ENCODE data around the gene DUSP10. TPM values are rescaled to one million over a fixed set of nuclear protein-coding genes. Genes with fewer than 3 reads are reported as not detected.

The DUSP10 gene
- total RNA-seq, 1 donor from 2014 or later, result 4.7 TPM

DNA sequence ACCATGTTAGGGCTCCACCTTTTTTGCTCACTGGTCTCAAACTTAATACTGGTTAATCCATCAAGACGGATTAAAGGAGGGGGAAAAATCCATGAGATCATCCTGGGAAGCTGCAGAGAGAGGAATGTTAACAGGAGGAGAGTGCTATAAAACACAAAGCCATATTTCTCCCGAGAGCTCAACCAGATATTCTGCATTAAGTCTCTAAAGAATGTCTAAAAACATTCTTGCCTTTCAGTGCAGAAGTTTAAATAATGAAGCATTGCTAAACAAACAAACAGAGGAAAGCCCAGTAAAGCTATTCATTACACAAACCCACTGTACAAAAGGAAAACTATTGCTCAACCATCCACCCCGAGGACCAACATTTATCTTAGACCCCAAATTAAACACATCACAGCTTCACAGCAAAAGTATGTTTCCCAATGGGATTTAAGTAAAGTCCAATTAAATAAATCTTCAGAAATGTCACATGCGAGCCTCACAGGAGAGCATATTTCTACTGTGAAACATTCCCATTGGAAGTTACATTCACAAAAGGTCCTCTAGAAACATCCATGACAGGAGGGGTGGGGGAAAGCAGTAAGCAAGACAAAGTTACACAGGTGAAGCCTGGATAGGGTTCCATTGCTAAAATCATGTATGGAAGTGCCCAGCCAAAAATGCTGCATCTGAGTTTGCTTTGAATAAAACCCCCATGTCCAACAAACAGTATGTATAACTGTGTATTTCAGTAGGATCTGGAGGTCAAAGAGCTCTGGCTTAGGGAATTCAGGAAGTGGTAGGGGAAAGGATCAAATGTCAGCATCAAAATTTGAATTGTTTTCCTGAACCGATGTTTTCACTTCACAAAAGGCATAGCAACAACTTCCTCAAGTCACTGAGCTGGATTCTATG, 23.3 kb downstream of the DUSP10 start:
- Histone ChIP-seq H3K4me1 (peaks cover 22% of the 10 kb centered on the region), H3K36me3 (no peaks in the 10 kb centered on the region), H3K9me3 (no peaks in the 10 kb centered on the region), H3K4me3 (no peak overlapping the region), H3K27ac (peak overlapping the region; percentile 54), H3K27me3 (no peaks in the 10 kb centered on the region)
- intact Hi-C loops (cut with DNase I), result no loop called here
- TF ChIP-seq POLR2AphosphoS5 (IDR thresholded peaks at IDR 0.05; ENCODE audit: insufficient read depth in 1 of 2, low read depth in 1 of 2), result peak in 1 of 2 donors; percentile 24
- TF ChIP-seq POLR2A (IDR thresholded peaks at IDR 0.05), result no peak
- no peak for DNase-seq (ENCODE audit: extremely low spot score in 2 of 2)

DNA sequence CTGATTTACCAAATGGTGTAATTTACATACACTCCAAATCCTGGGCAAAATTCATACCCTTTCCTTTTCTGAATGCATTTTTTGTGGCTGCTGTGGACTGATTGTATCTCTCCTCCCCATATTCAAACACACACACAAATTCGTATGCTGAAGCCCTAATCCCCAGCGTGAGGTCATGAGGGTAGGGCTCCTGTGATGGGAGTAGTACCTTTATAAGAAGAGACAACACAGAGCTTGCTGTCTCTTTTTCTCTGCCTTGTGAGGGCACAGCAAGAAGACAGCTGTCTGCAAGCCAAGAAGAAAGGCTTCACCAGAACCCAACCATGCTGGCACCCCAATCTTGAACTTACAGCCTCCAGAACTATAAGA, 24.4 kb downstream of the DUSP10 start:
- peak overlapping the region; percentile 54 for H3K27ac ChIP-seq
- no peak for DNase-seq (ENCODE audit: extremely low spot score in 2 of 2)
- TF ChIP-seq POLR2AphosphoS5 (IDR thresholded peaks at IDR 0.05; ENCODE audit: insufficient read depth in 1 of 2, low read depth in 1 of 2) (no peak), POLR2A (IDR thresholded peaks at IDR 0.05) (no peak)
- TF ChIP-seq, protein P1, sequence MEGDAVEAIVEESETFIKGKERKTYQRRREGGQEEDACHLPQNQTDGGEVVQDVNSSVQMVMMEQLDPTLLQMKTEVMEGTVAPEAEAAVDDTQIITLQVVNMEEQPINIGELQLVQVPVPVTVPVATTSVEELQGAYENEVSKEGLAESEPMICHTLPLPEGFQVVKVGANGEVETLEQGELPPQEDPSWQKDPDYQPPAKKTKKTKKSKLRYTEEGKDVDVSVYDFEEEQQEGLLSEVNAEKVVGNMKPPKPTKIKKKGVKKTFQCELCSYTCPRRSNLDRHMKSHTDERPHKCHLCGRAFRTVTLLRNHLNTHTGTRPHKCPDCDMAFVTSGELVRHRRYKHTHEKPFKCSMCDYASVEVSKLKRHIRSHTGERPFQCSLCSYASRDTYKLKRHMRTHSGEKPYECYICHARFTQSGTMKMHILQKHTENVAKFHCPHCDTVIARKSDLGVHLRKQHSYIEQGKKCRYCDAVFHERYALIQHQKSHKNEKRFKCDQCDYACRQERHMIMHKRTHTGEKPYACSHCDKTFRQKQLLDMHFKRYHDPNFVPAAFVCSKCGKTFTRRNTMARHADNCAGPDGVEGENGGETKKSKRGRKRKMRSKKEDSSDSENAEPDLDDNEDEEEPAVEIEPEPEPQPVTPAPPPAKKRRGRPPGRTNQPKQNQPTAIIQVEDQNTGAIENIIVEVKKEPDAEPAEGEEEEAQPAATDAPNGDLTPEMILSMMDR (IDR thresholded peaks at IDR 0.05), result no peak
- H3K9me3 ChIP-seq, result no peaks in the 10 kb centered on the region
- no peaks in the 10 kb centered on the region for H3K27me3 ChIP-seq
- intact Hi-C loops (cut with DNase I), result no loop called here
- H3K4me1 ChIP-seq, result peaks cover 22% of the 10 kb centered on the region
- H3K4me3 ChIP-seq, result no peak overlapping the region
- H3K36me3 ChIP-seq, result no peaks in the 10 kb centered on the region

DNA sequence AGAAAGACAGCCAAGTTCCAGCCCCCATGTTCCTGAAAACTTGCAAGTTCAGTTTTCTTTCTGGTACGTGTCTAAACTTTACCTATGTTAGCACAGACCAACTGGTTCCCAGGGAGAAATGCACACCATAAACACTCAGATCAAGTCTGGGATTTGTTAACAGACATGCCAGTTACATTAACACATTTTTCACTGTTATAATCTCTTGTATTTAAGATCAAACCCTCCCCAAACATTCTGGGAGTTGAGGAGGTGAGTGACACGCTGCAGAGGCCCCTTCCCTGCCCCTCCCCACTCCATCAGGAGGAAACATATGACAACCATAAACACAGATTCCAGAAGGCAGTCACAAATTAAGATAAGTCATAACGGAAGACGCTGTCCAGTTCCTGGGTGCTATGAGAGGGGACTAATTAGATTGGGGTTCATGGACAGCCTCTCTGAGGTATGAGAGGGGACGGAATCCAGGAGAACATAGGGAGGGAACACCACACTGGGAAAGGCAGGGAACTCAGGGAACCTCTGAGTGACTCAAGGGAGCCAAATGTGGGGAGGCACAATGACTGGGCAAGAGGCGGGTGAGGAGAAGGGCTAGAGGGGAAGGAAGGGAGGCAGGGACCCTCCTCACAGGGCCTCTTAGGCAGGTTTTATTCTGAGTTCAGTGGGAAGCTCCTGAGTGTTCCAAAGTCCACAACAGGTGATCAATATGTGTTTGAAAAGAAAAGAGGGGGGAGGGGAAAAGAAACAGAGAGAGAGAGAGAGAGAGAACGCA, 25.0 kb downstream of the DUSP10 start:
- H3K27ac ChIP-seq, result peak overlapping the region; percentile 27
- no peaks in the 10 kb centered on the region for H3K27me3 ChIP-seq
- intact Hi-C loops (cut with DNase I), result no loop called here
- DNase-seq (ENCODE audit: extremely low spot score in 2 of 2), result no peak
- TF ChIP-seq POLR2A (IDR thresholded peaks at IDR 0.05) (no peak), POLR2AphosphoS5 (IDR thresholded peaks at IDR 0.05; ENCODE audit: insufficient read depth in 1 of 2, low read depth in 1 of 2) (no peak)
- TF ChIP-seq, protein P1 (IDR thresholded peaks at IDR 0.05), result no peak
- H3K9me3 ChIP-seq, result no peaks in the 10 kb centered on the region
- no peak overlapping the region for H3K4me3 ChIP-seq
- no peaks in the 10 kb centered on the region for H3K36me3 ChIP-seq
- H3K4me1 ChIP-seq, result peaks cover 22% of the 10 kb centered on the region

DNA sequence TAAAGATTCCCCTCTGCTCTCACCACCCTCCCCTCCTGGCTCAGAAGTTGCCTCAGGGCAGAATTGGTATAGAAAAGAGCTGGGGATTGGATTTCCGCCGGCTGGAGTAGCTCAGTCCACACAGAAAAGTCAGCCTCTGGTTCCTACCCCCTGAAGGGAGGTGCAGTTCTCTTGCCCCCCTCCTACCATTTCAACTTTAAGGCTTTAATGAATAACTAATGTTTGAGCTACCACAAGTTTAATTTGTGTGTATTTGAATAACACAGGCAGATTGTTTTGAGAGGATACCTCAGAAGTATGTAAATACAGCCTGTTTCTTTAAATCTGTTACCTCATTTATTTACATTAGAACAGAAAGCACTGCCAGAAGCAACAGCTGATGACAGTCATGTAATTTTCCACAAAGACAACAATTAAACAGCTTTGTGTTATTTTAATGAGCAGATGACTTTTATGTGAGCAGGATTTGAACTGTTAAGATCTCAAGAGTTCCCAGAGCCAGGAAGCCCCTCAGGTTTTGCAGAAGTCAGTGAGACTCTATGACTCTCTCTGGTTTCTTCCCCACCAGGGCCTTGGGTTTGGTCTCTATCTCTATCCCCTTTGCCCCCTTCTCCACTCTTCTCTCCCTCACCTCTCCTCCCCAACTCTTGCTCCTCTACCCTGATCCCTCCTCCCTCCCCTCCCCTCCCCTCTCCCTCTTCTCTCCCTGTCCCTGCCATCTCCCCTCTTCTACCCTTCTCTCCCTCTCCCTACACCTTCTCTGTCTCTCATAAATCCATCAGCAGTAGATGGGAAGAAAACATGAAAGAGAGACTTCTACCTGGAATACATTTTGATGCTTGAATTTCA, 26.3 kb downstream of the DUSP10 start:
- Histone ChIP-seq H3K36me3 (no peaks in the 10 kb centered on the region), H3K4me3 (no peak overlapping the region), H3K4me1 (peaks cover 22% of the 10 kb centered on the region), H3K27me3 (no peaks in the 10 kb centered on the region), H3K27ac (peak overlapping the region; percentile 27), H3K9me3 (no peaks in the 10 kb centered on the region)
- intact Hi-C loops (cut with DNase I), result no loop called here
- DNase-seq (ENCODE audit: extremely low spot score in 2 of 2), result no peak
- TF ChIP-seq POLR2AphosphoS5 (IDR thresholded peaks at IDR 0.05; ENCODE audit: insufficient read depth in 1 of 2, low read depth in 1 of 2), result no peak

DNA sequence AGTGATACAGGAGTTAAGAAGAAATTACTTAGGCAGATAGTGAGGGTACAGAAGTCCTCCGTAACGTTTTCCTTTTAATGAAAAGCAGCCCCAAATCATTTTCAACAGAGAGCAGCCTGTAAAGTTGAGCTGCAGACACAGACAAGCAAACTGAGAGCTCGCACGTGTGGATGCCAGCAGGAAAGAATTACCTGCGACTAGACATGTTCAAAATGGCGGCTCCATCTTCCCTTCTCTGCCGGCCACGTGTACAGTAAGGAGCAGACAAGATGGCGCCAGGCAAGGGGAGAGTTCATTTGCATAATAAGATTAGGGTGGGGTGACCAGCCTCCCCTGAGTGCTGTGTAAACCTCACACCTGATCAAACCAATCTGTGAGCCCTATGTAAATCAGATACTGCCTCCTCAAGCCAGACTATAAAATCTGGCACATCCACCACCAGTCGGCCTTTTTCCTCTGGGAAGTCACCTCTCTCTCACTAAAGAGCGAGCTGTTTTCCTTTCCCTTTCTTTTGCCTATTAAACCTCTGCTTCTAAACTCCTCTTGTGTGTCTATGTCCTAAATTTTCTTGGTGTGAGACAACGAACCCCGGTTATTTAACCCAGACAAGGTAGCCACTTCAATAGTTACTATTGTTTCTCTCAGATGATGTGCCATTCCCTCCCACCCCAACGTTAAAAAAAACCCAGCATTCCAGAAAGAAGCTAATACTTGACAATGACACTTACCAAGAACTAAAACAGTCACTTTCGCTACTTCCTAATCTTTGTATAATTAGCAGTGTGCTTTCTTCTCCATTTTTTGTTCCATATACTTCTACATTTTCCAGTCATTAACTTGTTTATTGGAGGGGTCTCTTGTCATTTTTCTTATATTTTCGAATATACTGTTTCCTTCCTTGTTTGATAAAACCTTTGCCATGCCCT, 27.4 kb downstream of the DUSP10 start:
- intact Hi-C loops (cut with DNase I), result no loop called here
- TF ChIP-seq POLR2AphosphoS5 (IDR thresholded peaks at IDR 0.05; ENCODE audit: insufficient read depth in 1 of 2, low read depth in 1 of 2) (no peak), POLR2A (IDR thresholded peaks at IDR 0.05) (no peak)
- TF ChIP-seq, protein P1 (IDR thresholded peaks at IDR 0.05), result no peak
- Histone ChIP-seq H3K27me3 (no peaks in the 10 kb centered on the region), H3K36me3 (no peaks in the 10 kb centered on the region), H3K27ac (no peak overlapping the region), H3K4me1 (peaks cover 22% of the 10 kb centered on the region), H3K4me3 (no peak overlapping the region), H3K9me3 (no peaks in the 10 kb centered on the region)
- DNase-seq (ENCODE audit: extremely low spot score in 2 of 2), result no peak

All from vagina (tissue), 2 donors.